GM19468 (cell line): ENCODE measurements around the gene NXPH1.

Source experiments
- ATAC-seq: cut with Tn5 transposase; IDR thresholded peaks from one replicate; pipeline ENCODE4 v1.9.1; 2021; ENCODE audit warnings: mild to moderate bottlenecking, moderate library complexity, moderate number of reproducible peaks; ENCODE audit not compliant: unreplicated experiment; ENCODE audit errors: extremely low read depth

The NXPH1 gene

GRCh38 chr7:8433477-8434289 lies at the start of gene NXPH1:
Gene NXPH1, plus strand, starts transcription at chr7:8433609.
- no peak for ATAC-seq

- ATAC-seq: no peak
These were observed 48.5 kb upstream of the NXPH1 start for GRCh38 chr7:8384901-8385300.

- ATAC-seq: peak; percentile 47
These were observed 46.4 kb upstream of the NXPH1 start for GRCh38 chr7:8386926-8387550.

- peak; percentile 25 for ATAC-seq
These were observed 45.7 kb upstream of the NXPH1 start for GRCh38 chr7:8387551-8388256.

- ATAC-seq: no peak
These were observed 45.2 kb upstream of the NXPH1 start for GRCh38 chr7:8388257-8388625.

GRCh38 chr7:8389593-8390261 lies 43.7 kb upstream of the NXPH1 start:
- no peak for ATAC-seq

- no peak for ATAC-seq
These were observed 43.2 kb upstream of the NXPH1 start for GRCh38 chr7:8390262-8390626.

GRCh38 chr7:8391353-8392062 lies 41.9 kb upstream of the NXPH1 start:
- ATAC-seq: peak; percentile 37

GRCh38 chr7:8396294-8396693 lies 37.1 kb upstream of the NXPH1 start:
- no peak for ATAC-seq

- ATAC-seq: no peak
These were observed 24.5 kb upstream of the NXPH1 start for GRCh38 chr7:8408871-8409270.

GRCh38 chr7:8411103-8411502 lies 22.3 kb upstream of the NXPH1 start:
- no peak for ATAC-seq

GRCh38 chr7:8413600-8413999 lies 19.8 kb upstream of the NXPH1 start:
- no peak for ATAC-seq

GRCh38 chr7:8418629-8419245 lies 14.7 kb upstream of the NXPH1 start:
- no peak for ATAC-seq

- no peak for ATAC-seq
These were observed 11.2 kb upstream of the NXPH1 start for GRCh38 chr7:8422177-8422576.

- ATAC-seq: no peak
These were observed 10.4 kb upstream of the NXPH1 start for GRCh38 chr7:8423057-8423456.

GRCh38 chr7:8425223-8425622 lies 8.2 kb upstream of the NXPH1 start:
- ATAC-seq: no peak

- no peak for ATAC-seq
These were observed 2.8 kb upstream of the NXPH1 start for GRCh38 chr7:8430643-8431042.

GRCh38 chr7:8434290-8435002 lies 1.0 kb downstream of the NXPH1 start:
- no peak for ATAC-seq

GRCh38 chr7:8435095-8435494 lies 1.7 kb downstream of the NXPH1 start:
- ATAC-seq: no peak
